Ishikawa (cell line): ENCODE measurements around the gene TRIM60.
A peak's percentile ranks its signal among the peaks of the same experiment; 100 is the strongest.

Experiments used
- CEBPB ChIP-seq: IDR thresholded peaks from 2 replicates; pipeline ENCODE4 v1.6.1; 2012
- CREB1 ChIP-seq: IDR thresholded peaks from 2 replicates; pipeline ENCODE4 v1.6.1; 2012; ENCODE audit warnings: low read depth
- EGR1 ChIP-seq: IDR thresholded peaks from 2 replicates; pipeline ENCODE4 v1.6.1; 2012
- EP300 ChIP-seq: IDR thresholded peaks from 2 replicates; pipeline ENCODE4 v1.6.1; 2012; ENCODE audit warnings: borderline replicate concordance
- MAX ChIP-seq: IDR thresholded peaks from 2 replicates; pipeline ENCODE4 v1.6.1; 2012
- NFIC ChIP-seq: IDR thresholded peaks from 2 replicates; pipeline ENCODE4 v1.6.1; 2012
- RAD21 ChIP-seq: IDR thresholded peaks from 2 replicates; pipeline ENCODE4 v1.6.1; 2012; ENCODE audit warnings: low read depth
- REST ChIP-seq: IDR thresholded peaks from 2 replicates; pipeline ENCODE4 v1.6.1; 2012; ENCODE audit warnings: low read depth, mild to moderate bottlenecking
- TAF1 ChIP-seq: IDR thresholded peaks from 2 replicates; pipeline ENCODE4 v1.6.1; 2012; ENCODE audit warnings: low read depth, mild to moderate bottlenecking
- TCF12 ChIP-seq: IDR thresholded peaks from 2 replicates; pipeline ENCODE4 v1.6.1; 2012; ENCODE audit warnings: low read depth
- TEAD4 ChIP-seq: IDR thresholded peaks from 2 replicates; pipeline ENCODE4 v1.6.1; 2012
- USF1 ChIP-seq: IDR thresholded peaks from 2 replicates; pipeline ENCODE4 v1.6.1; 2012
- YY1 ChIP-seq: IDR thresholded peaks from 2 replicates; pipeline ENCODE4 v1.6.1; 2012; ENCODE audit warnings: low read depth
- ZBTB7A ChIP-seq: IDR thresholded peaks from 2 replicates; pipeline ENCODE4 v1.6.1; 2012; ENCODE audit warnings: low read depth

Gene TRIM60

GRCh38 chr4:165077034-165077578 lies 45.3 kb downstream of the TRIM60 start:
- TF ChIP-seq TEAD4 (no peak), RAD21 (no peak), EGR1 (no peak), USF1 (no peak), TAF1 (no peak), MAX (no peak), CREB1 (no peak), YY1 (no peak), REST (no peak)

- TF ChIP-seq NFIC (peak; percentile 91), RAD21 (no peak)
Measured at GRCh38 chr4:165079476-165079875, 47.7 kb downstream of the TRIM60 start.

GRCh38 chr4:165085946-165086345 lies 54.1 kb downstream of the TRIM60 start:
- TF ChIP-seq CEBPB (peak; percentile 58; the same call in 1 of the 2 replicates), TEAD4 (no peak)

GRCh38 chr4:165088366-165088765 lies 56.6 kb downstream of the TRIM60 start:
- TF ChIP-seq TAF1 (no peak), NFIC (no peak), EGR1 (no peak), CREB1 (no peak), YY1 (no peak), USF1 (no peak), TEAD4 (no peak), CEBPB (no peak), EP300 (no peak), REST (no peak), ZBTB7A (no peak), MAX (no peak), TCF12 (no peak)
